HG03196 (cell line): Measurements from ENCODE around the gene LY6G5C.
A peak's percentile ranks its signal among the peaks of the same experiment; 100 is the strongest.

Experiments
- ATAC-seq: cut with Tn5 transposase; IDR thresholded peaks from one replicate; pipeline ENCODE4 v1.9.1; 2021; ENCODE audit not compliant: unreplicated experiment

The LY6G5C gene

DNA sequence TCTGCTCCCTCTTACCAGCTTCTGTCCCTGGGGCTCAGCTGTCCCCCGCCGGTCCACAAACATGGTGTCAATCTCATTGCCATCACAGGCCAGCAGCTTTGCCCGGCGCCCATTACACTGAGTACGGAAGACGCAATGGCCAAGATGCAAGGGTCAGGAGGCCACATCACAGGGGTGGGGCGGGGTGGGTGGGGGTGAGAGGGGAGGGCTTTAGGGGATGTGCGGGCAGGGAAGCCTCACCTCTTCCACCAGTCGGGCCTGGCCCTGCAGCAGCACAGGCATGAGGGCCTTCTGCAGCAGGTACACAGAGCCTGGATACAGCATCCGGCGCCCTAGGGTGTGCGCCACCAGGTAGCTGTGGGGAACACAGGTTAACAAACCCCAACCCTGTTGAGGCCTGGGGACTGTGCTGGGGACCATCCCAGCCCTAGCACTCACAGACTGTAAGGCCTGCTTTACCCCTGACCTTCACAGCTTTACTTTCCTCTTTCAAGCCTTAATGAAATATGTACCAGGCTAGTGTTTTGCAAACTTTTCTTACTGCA, 10.8 kb upstream of the LY6G5C start:
- ATAC-seq = no peak

DNA sequence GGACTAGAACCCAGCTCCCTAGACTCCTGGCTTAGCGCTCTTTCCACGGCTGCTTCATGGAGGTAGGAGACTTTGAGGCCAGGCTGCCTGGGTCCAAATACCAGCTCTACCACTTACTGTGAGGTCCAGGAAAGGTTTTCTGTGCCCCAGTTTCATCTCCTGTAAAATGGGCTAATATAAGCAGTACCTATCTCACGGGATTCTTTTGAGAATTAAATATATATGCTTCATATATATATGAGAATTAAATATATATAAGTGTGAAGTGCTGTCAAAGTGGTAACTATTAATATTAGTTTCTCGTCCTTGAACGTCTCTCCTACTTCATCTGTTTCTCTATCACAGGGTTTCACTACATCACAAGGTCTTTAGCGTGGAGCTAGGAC, 10.2 kb upstream of the LY6G5C start:
- ATAC-seq = no peak

DNA sequence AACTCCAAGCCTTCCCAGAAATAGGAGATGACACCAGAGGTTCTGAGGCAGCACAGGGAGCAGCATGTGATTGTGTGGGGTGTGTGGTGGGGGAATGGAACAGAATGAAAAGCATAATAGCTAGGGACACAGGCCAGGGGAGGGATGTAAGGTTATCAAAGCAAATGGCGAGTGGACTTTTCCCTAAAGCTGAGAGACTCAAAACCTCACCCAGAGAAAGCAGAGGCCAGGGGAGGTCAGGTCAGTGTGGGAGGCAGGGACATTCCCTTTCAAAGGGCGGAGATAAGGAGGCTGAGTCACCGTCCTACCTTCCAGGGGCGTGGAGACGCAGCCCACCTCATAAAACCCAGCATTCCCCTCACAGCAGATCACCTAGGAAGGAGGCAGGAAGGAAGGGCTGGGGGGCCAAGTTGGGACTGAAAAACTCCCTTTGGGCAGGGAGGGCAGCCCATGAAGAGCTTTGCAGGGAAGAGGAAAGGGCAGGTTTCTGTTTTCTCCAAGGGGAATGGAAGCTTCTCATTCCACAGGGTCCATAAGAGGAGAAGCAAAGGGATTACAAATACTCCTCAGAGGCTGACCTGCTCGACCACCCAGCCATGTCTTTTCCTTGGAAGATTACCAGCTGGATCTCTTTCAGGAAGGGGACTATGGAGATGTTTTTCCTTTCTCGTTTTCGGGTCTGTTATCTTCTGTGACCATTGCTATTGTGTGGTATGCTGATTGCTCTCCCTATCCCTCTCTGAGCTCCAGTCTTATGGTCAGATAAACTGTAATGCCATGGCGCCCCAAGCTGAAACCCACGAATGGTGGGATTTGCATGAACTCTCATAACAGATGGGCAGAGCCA, 9.6 kb upstream of the LY6G5C start:
- ATAC-seq = no peak

DNA sequence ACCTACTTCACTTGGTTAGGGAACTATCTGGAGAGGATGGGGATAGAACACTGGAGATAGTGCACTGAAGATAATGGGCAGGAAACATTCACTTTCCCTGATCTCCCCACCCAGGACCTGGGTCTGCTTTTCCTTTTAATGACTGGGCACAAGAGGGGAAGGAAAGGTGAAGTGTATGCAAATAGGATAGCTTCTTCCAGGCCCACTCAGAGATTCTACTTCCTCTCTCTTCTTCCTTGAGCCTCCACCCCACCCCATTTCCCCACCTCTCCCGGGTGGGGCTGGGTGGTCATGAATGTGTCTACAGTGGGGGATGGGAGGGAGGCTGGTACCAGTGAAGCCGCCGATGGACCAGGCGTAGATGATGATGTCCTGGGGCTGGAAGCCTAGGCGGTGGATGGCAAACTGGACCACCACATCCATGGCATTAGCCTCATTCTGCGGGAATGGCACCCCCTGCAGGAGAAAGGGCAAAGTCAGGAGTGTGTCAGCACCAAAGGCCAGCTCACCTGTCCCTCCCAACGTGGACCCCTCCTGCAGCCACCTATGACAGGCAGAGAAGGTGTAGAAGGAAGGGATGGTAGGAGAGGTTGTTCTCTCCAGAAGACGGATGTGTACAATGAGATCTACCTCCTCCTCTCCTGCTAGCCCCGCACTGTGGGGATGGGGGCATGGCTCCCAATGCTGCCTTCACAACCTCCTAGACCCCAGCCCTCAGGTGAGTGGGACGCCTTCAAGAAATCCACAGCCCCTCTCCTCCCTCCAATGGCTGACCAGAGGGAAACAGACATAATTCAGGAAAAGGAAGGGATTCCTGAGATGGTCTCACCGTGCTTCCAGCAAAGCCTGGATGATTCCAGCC, 8.6 kb upstream of the LY6G5C start:
- ATAC-seq = no peak

DNA sequence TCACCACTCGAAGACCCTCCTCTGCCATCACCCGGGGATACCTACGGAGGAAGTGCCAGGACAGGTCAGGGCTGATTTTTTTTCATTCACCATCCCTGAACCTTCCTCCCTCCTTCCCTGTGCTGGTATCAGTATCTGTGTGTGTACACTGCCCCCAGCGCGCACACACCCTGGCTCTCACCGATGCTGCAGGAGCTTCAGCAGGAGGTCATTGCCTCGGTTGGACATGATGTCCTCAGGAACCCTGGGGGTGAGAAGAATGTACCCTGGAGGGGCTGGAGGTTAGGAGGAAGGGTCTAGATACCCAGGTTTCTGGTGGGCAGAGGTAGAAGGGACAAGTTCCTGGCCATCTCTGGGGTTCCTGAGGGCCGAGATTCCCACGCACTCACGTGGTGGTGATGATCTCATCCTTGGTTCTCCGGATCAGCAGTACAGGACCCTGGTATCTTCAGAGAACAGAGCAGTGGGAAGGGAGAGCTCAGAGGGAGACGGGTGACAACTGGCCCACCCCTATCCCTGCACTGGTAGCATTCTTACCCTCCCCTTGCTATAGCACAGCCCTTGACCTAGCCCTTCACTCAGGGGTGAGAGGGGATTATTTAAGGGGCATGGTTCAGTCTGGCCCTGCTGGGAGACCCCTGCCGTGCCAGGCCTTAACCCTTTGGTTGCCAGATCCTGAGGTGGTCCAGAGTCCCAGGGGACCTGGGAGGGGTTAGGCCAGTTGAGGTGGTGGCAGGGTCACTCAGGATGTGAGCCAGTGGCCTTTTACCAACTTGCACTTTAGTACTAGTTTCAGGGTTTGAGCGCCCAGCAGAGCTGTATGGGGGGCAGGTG, 7.2 kb upstream of the LY6G5C start:
- no peak for ATAC-seq

DNA sequence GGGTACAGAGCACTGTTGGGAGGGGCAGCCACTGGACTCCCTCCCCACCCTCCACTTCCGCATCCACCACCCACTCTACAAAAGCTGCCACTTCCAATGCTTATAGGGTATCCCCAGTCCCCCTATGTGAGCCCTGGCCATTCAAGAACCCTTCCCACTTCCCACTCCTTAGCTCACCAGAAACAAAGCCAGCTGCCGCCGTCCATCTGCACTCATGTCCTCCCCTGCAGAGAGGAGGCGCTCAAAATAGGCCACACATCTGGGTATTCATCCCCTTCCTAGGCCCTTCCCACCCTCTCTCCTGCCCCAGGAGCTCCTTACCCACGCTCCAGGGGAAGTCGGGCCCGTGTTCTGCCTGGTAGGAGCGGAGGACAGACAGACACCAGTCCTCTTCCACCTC, 6.5 kb upstream of the LY6G5C start:
- no peak for ATAC-seq

DNA sequence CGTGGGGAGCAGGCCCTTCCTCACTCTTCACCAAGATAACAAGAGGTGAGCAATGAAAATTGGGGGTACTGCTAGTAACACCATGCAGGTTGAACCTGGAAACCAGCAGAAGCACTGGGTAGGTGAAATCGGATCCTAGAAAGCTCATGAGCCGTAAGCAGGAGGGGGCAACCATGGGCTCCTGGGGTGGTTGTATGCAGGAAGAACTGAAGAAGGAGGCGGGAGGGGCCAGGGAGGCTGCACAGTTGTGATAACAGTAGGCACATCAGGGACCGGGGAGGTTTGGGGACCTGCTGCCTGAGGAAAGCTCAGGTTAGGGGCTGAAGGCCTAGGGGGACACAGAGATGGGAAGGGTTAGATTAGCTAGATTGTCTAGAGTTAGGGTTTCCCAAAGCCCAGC, 5.6 kb upstream of the LY6G5C start:
- no peak for ATAC-seq

DNA sequence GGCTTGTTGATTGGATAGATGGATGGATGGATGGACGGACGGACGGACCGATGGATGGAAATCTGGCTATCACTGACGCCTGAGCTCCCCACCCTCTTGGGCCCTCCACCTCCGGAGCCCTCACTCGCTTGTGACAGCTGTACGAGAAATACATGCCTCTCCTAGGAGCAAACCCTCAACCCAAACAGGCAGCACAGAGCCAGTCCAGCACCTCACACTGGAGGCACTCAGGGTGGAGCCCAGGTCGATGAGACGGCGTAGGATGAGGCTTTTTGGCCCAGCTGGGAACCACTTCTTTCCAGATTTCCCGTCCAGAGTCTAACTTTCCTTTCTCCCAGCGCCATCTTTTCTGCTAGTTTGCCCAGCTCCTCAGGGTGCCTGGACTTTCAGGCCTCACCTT, 2.7 kb upstream of the LY6G5C start:
- no peak for ATAC-seq

DNA sequence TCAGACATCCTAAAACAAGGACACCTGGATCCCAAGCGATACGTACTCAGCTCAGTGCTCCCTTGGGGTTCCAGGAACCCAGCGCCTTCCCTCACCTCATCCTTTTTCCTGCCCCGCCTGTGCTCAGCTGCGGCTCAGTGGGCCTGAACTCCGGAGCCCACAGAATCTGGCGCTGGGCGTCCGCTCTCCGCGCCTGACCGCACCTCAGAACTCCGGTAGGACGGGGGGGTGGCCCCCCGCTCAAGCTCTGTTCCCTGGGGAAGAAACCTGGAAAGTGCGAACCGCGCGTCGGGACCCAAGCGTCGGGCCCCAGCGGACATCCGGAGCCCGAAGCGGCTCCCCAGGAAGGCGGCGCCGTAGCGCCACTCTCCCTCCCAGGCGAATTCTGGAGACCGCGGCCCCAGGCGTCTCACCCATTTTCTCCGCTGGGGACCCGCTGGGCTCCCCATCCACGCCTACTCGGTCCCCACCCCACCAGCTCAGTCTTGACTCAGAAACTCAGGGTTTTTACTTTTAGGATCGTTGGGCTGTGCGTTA, 336 bp upstream of the LY6G5C start:
- ATAC-seq = no peak

DNA sequence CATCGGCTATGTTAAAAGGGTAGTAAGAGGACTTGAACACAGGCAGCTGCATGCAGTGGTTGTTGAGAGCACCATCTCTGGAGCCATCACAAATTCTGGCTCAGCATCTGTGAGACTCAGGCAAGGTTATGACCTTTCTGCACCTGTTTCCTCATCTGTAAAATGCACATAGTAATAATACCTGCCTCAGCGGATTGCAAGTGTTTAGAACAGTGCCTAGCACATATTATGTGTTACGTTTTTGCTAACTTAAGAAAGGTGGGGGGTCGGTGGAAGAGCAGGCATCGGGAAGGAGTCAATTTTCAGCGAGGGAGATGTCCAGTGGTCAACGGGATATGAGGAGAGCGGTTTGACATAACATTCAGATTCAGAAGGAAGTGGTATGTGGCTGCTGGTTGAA, 2.9 kb downstream of the LY6G5C start:
- ATAC-seq = no peak

DNA sequence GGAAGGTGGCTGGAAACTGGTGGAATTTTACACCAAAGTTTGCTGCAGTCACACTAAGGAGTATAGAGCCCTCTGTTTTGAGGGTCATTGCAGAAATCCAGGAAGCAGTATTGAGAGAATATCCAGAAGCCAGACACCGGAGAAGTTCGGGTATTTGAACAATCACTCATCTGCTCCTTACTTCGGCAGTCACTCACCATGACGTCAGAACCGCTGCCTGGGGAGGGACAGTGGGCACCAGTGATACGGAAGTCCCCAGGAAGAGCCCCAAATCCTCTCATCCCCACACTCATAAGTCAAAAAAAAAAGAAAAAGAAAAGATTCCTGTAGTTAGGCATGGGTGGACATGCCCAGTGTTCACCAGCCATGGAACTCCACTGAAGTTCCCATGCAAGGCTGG, 4.0 kb downstream of the LY6G5C start:
- ATAC-seq = no peak

DNA sequence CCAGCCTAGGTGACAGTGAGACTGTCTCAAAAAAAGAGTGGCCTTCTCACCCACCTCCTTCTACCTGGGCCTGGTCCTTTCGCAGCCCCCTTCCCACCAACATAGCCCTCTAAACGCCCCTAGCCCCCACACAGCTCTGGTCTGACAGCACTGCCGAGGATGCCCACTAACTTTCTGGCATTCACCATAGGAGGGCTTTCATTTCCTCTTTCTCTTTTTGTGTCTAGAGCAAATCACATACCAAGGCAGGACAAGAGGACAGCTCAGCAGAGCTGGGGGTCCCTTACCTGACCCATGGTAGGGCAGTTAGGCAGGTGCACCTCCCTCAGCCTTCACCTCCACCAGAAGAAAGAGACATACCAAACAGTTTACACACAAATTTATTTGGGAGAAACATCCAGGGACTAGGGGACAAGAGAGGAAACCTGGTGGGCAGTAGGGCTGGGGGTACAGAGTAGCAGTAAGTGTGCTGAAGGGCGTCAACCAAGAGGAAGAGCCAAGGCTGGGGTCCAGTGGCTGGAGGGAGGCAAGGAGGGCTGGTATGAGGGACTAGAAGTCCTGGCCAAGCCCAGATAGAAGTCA, 4.5 kb downstream of the LY6G5C start:
- no peak for ATAC-seq

DNA sequence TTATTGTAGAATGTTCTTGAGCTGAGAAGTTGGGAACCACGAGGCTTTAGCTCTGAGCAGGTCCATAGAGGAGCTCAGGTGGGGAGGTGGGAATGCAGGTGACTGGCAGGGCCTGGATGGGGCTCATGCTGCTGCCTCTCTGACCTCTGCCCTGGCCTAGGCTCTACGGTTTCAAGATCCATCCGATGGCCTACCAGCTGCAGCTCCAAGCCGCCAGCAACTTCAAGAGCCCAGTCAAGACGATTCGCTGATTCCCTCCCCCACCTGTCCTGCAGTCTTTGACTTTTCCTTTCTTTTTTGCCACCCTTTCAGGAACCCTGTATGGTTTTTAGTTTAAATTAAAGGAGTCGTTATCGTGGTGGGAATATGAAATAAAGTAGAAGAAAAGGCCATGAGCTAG, 11.2 kb downstream of the LY6G5C start, which contains the start of gene LY6G5B:
Gene LY6G5B (plus strand): TSS at position 301 of the 400 bp plus-strand sequence. CDS start 975 bp downstream, outside the sequence.
- ATAC-seq = no peak

DNA sequence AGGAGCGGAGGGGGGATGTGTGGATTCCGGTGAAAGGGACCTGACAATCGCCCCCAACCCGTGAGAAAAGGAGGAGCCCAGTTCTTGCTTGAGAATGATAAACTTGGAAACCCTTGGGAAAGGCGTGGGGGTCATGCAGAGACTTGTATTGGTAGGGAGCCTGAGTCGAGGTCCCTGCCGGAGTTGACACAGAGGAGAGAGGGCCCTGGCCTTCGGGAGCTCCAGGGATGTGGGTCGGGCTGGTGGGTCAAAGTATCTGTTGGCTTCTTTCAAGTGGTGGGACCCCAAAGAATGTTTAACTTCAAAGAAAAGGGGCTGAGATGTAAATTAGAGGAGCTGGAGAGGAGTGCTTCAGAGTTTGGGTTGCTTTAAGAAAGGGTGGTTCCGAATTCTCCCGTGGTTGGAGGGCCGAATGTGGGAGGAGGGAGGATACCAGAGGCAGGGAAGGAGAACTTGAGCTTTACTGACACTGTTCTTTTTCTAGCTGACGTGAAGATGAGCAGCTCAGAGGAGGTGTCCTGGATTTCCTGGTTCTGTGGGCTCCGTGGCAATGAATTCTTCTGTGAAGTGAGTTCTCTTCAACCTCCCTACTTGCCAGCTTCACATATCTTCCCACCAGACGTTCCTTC, 14.4 kb downstream of the LY6G5C start:
- no peak for ATAC-seq

DNA sequence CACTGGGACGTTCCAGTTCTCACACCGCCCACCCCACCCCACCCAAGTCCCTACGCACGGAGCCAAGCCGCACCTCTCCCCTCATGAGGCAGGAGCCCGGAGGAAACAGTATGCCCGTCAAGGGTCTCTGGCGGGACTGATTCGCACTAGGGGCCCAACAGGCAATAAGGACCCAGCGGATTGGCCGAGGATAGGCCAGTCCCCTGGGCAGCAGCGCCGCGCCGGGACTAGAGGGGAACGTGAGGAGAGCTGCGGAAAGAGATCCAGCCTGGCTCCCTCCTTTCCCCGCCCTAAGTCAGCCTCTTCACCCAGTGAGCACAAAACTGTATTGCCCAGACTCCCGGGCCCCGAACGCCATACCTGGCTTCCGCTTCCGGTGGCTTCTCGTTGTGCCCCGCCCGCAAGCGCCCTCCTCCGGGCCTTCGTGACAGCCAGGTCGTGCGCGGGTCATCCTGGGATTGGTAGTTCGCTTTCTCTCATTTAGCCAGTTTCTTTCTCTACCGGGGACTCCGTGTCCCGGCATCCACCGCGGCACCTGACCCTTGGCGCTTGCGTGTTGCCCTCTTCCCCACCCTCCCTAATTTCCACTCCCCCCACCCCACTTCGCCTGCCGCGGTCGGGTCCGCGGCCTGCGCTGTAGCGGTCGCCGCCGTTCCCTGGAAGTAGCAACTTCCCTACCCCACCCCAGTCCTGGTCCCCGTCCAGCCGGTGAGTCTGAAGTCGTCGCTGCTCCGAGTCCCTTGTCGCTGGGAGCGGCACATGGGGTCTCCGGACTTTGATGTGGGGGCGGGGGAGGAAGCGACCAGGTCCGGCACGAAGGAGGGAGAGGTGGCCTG, 15.1 kb downstream of the LY6G5C start, which contains the start of gene CSNK2B:
Gene CSNK2B (plus strand): TSS at position 580 of the 836 bp plus-strand sequence. CDS start 752 bp downstream, outside the sequence.
- ATAC-seq = peak; percentile 78

DNA sequence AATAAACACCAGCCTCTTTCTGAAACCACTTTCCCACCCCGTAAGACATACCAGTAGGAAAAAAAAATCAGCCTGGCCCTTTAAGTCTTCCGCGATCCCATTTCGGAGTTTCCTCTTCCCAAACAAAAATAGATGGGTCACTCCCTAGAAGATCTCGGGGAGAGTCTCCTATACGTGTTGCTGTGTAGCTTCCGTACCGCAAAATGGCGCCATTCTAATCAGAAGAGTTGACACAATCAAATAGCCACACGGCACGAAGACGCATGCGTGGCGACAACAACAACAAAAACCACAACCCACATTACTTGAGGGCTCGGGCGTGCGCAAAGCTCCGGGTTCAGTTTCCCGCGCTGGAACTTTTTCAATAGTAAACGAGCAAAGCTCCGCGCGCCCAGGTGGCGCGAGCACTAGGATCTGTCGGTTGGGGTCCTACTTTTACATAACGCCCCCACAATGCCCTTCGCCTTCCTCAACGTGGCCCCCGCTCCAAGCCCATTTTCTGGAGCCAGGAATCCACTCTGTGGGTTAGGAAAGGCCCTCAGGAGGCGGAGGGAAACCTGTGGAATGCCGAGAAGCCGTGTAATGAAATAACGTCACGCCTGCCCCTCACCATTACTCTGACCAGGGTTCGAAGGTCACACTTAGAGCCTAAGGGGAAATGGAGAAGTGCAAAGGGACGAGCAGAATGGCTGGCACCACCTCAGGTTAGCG, 15.9 kb downstream of the LY6G5C start, which contains the start of gene GPANK1:
Gene GPANK1 (minus strand): TSS at position 208 of the 711 bp plus-strand sequence. CDS start 519 bp downstream, outside the sequence.
- ATAC-seq = peak; percentile 33

DNA sequence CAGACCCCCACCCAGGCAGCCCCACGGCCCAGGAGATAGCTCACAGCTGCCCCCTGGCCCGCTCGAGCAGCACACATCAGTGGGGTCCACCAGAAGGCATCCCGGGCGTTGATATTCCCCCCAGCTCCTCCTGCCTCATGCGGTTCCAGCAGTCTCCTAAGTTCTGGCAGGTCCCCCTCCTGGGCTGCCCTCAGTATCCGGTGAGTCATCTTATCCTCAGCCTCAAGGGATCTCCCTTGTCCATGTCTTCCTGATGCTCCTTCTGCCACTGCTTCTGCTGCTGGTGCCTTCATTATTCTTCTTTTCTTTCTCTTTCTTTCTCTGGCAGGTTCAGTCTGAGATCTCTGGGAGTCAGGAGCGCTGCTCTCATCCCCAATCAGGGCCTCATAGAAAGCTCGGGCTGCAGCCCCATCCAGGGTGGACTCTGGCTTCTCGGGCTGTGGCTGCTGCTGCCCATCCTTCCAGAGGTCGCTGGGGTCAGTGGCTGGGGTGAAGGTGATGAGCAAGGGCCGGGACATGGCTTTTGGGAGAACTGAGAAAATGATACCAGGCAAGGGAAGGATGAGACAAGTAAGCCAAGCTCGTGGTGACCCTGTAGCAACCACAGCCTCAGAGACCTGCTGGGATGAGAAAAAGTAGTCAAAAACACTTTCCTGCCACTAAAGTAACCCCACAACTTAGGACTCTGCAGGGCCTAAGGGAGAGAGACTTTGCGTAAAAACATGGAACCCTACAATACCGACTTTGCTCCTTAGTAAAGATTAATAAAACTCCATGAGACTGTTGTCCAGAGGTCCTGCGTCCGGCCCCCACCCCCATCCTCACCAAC, 16.7 kb downstream of the LY6G5C start:
- ATAC-seq = no peak
